ENCODE measurements around the gene SMYD2. TPM values are rescaled to one million over a fixed set of nuclear protein-coding genes. Genes with fewer than 3 reads are reported as not detected.
A peak's percentile ranks its signal among the peaks of the same experiment; 100 is the strongest.

The SMYD2 gene
- total RNA-seq, 8 experiments from 2014 or later: 5.9 to 102 (median 31.1) TPM

- no peak for ATAC-seq (replicated peaks in 6 of 8)
- Histone ChIP-seq H3K4me1 (replicated peaks in 1 of 2) (no peaks in the 10 kb centered on the region), H3K4me3 (no peak overlapping the region), H3K27ac (no peak overlapping the region)
- 29 to 100% (median 89%) methylated on average over 1 to 4 of the region's 4 CpGs; no CpG with 5 or more reads in 1 of the 10 experiments for WGBS, 10 experiments
- in situ Hi-C loops (cut with MboI; ENCODE audit: low pct_unique_long_range_greater_than_20kb in 2 of 9, low sequenced_read_pairs in 9 of 9, unreplicated experiment in 9 of 9): no loop called here
Observed at GRCh38 chr1:214364786-214365295, 83.9 kb downstream of the SMYD2 start.

GRCh38 chr1:214367841-214368240 is 86.9 kb downstream of the SMYD2 start:
- Histone ChIP-seq H3K27ac (no peak overlapping the region), H3K4me3 (no peak overlapping the region), H3K4me1 (replicated peaks in 1 of 2) (no peaks in the 10 kb centered on the region)
- no peak for ATAC-seq (replicated peaks in 6 of 8)
- in situ Hi-C loops (cut with MboI; ENCODE audit: low pct_unique_long_range_greater_than_20kb in 2 of 9, low sequenced_read_pairs in 9 of 9, unreplicated experiment in 9 of 9): no loop called here
- 40 to 100% (median 93%) methylated on average over 2 to 5 of the region's 5 CpGs for WGBS, 10 experiments

- Histone ChIP-seq H3K4me3 (no peak overlapping the region), H3K27ac (no peak overlapping the region), H3K4me1 (replicated peaks in 1 of 2) (no peaks in the 10 kb centered on the region)
- ATAC-seq (replicated peaks in 6 of 8): no peak
- WGBS, 10 experiments: 89 to 100% (median 93%) methylated on average over 4 to 8 of the region's 8 CpGs; no CpG with 5 or more reads in 2 of the 10 experiments
- in situ Hi-C loops (cut with MboI; ENCODE audit: low pct_unique_long_range_greater_than_20kb in 2 of 9, low sequenced_read_pairs in 9 of 9, unreplicated experiment in 9 of 9): no loop called here
Observed at GRCh38 chr1:214369364-214369763, 88.4 kb downstream of the SMYD2 start.

GRCh38 chr1:214370615-214371014 is 89.7 kb downstream of the SMYD2 start:
- WGBS, 10 experiments: 60 to 100% (median 83%) methylated on average over 1 to 3 of the region's 3 CpGs; no CpG with 5 or more reads in 1 of the 10 experiments
- in situ Hi-C loops (cut with MboI; ENCODE audit: low pct_unique_long_range_greater_than_20kb in 2 of 9, low sequenced_read_pairs in 9 of 9, unreplicated experiment in 9 of 9): no loop called here
- Histone ChIP-seq H3K4me1 (replicated peaks in 1 of 2) (no peaks in the 10 kb centered on the region), H3K4me3 (no peak overlapping the region), H3K27ac (no peak overlapping the region)
- peak in 1 of 8 experiments; percentile 66 for ATAC-seq (replicated peaks in 6 of 8)

GRCh38 chr1:214372092-214372491 is 91.1 kb downstream of the SMYD2 start:
- H3K4me1 ChIP-seq (replicated peaks in 1 of 2): peaks cover 0 to 3% of the 10 kb centered on the region in 2 donors
- H3K27ac ChIP-seq: no peak overlapping the region
- no peak overlapping the region for H3K4me3 ChIP-seq
- peak in 1 of 8 experiments; percentile 15 for ATAC-seq (replicated peaks in 6 of 8)
- WGBS, 10 experiments: 11 to 100% (median 76%) methylated on average over 1 to 5 of the region's 5 CpGs; no CpG with 5 or more reads in 1 of the 10 experiments
- in situ Hi-C loops (cut with MboI; ENCODE audit: low pct_unique_long_range_greater_than_20kb in 2 of 9, low sequenced_read_pairs in 9 of 9, unreplicated experiment in 9 of 9): no loop called here

GRCh38 chr1:214377485-214377884 is 96.5 kb downstream of the SMYD2 start:
- in situ Hi-C loops (cut with MboI; ENCODE audit: low pct_unique_long_range_greater_than_20kb in 2 of 9, low sequenced_read_pairs in 9 of 9, unreplicated experiment in 9 of 9): no loop called here
- WGBS, 10 experiments: 83 to 100% (median 96%) methylated on average over 2 of the region's 2 CpGs; no CpG with 5 or more reads in 2 of the 10 experiments
- no peak for ATAC-seq (replicated peaks in 6 of 8)
- Histone ChIP-seq H3K4me1 (replicated peaks in 1 of 2) (peaks cover 0 to 3% of the 10 kb centered on the region in 2 donors), H3K4me3 (no peak overlapping the region), H3K27ac (no peak overlapping the region)

- in situ Hi-C loops (cut with MboI; ENCODE audit: low pct_unique_long_range_greater_than_20kb in 2 of 9, low sequenced_read_pairs in 9 of 9, unreplicated experiment in 9 of 9): no loop called here
- peaks cover 0 to 3% of the 10 kb centered on the region in 2 donors for H3K4me1 ChIP-seq (replicated peaks in 1 of 2)
Observed at GRCh38 chr1:214377886-214378285, 96.9 kb downstream of the SMYD2 start.

GRCh38 chr1:214378492-214378891 is 97.5 kb downstream of the SMYD2 start:
- no peak for ATAC-seq (replicated peaks in 6 of 8)
- H3K4me3 ChIP-seq: no peak overlapping the region
- in situ Hi-C loops (cut with MboI; ENCODE audit: low pct_unique_long_range_greater_than_20kb in 2 of 9, low sequenced_read_pairs in 9 of 9, unreplicated experiment in 9 of 9): no loop called here
- 80 to 100% (median 98%) methylated on average over 1 to 7 of the region's 8 CpGs; no CpG with 5 or more reads in 1 of the 10 experiments for WGBS, 10 experiments
- no peak overlapping the region for H3K27ac ChIP-seq
- peaks cover 0 to 3% of the 10 kb centered on the region in 2 donors for H3K4me1 ChIP-seq (replicated peaks in 1 of 2)

More at GRCh38 chr1:214377886-214378285, 96.9 kb downstream of the SMYD2 start:
- Histone ChIP-seq H3K27ac (no peak overlapping the region), H3K4me3 (no peak overlapping the region)
- ATAC-seq (replicated peaks in 6 of 8): peak in 1 of 8 experiments; percentile 68
- WGBS, 10 experiments: 18 to 99% (median 96%) methylated on average over 1 to 9 of the region's 9 CpGs; no CpG with 5 or more reads in 3 of the 10 experiments

GRCh38 chr1:214379236-214379970 is 98.4 kb downstream of the SMYD2 start:
- in situ Hi-C loops (cut with MboI; ENCODE audit: low pct_unique_long_range_greater_than_20kb in 2 of 9, low sequenced_read_pairs in 9 of 9, unreplicated experiment in 9 of 9): no loop called here
- H3K4me3 ChIP-seq: no peak overlapping the region
- 58 to 100% (median 86%) methylated on average over 2 to 6 of the region's 6 CpGs; no CpG with 5 or more reads in 2 of the 10 experiments for WGBS, 10 experiments
- peaks cover 0 to 3% of the 10 kb centered on the region in 2 donors for H3K4me1 ChIP-seq (replicated peaks in 1 of 2)
- no peak overlapping the region for H3K27ac ChIP-seq
- peak in 1 of 8 experiments; percentile 62 for ATAC-seq (replicated peaks in 6 of 8)

- in situ Hi-C loops (cut with MboI; ENCODE audit: low pct_unique_long_range_greater_than_20kb in 2 of 9, low sequenced_read_pairs in 9 of 9, unreplicated experiment in 9 of 9): no loop called here
- H3K4me1 ChIP-seq (replicated peaks in 1 of 2): peaks cover 0 to 4% of the 10 kb centered on the region in 2 donors
- ATAC-seq (replicated peaks in 6 of 8): peak in 1 of 8 experiments; percentile 41
- no peak overlapping the region for H3K4me3 ChIP-seq
- no peak overlapping the region for H3K27ac ChIP-seq
- 60 to 100% (median 73%) methylated on average over 1 to 3 of the region's 3 CpGs; no CpG with 5 or more reads in 4 of the 10 experiments for WGBS, 10 experiments
Observed at GRCh38 chr1:214380396-214380795, 99.4 kb downstream of the SMYD2 start.

- in situ Hi-C loops (cut with MboI; ENCODE audit: low pct_unique_long_range_greater_than_20kb in 2 of 9, low sequenced_read_pairs in 9 of 9, unreplicated experiment in 9 of 9): no loop called here
- H3K4me1 ChIP-seq (replicated peaks in 1 of 2): peaks cover 0 to 5% of the 10 kb centered on the region in 2 donors
- H3K27ac ChIP-seq: no peak overlapping the region
- WGBS, 10 experiments: 0 to 100% (median 50%) methylated on average over 1 of the region's 1 CpG; no CpG with 5 or more reads in 1 of the 10 experiments
- no peak overlapping the region for H3K4me3 ChIP-seq
- ATAC-seq (replicated peaks in 6 of 8): no peak
Observed at GRCh38 chr1:214380986-214381695, 100.2 kb downstream of the SMYD2 start.

- H3K4me3 ChIP-seq: no peak overlapping the region
- ATAC-seq (replicated peaks in 6 of 8): no peak
- 91 to 100% (median 97%) methylated on average over 1 to 30 of the region's 45 CpGs; no CpG with 5 or more reads in 2 of the 10 experiments for WGBS, 10 experiments
- in situ Hi-C loops (cut with MboI; ENCODE audit: low pct_unique_long_range_greater_than_20kb in 2 of 9, low sequenced_read_pairs in 9 of 9, unreplicated experiment in 9 of 9): no loop called here
- H3K27ac ChIP-seq: no peak overlapping the region
- peaks cover 0 to 2% of the 10 kb centered on the region in 2 donors for H3K4me1 ChIP-seq (replicated peaks in 1 of 2)
Observed at GRCh38 chr1:214383381-214384372, 102.7 kb downstream of the SMYD2 start.

All from motor neuron (in vitro differentiated cells).